GM12878 (cell line): ENCODE data around the gene CACNA1S. TPM values are rescaled to one million over a fixed set of nuclear protein-coding genes. Genes with fewer than 3 reads are reported as not detected.

Experiments used
- ATAC-seq: fragments of 200-7000 bp; cut with Tn5 transposase; 3 replicates; pipeline ENCODE4 v1.9.1; 2020; ENCODE audit warnings: mild to moderate bottlenecking, moderate library complexity
- BruUV-seq: library from RNA; stranded (reverse); fragments of 400-500 nt; replicated peaks from 2 replicates; lab custom pipeline; 2021; lab: Mats Ljungman, UMichigan
- CTCF ChIA-PET: fragments of 300-600 bp; sonication (Branson Sonifier 250); formaldehyde crosslinking; extraction: SDS; loops from one replicate; lab custom pipeline; 2021; ENCODE audit warnings: inconsistent platforms; lab: Yijun Ruan, JAX
- POLR2A ChIA-PET: fragments of 350-600 bp; formaldehyde crosslinking; extraction: SDS; loops from one replicate; lab custom pipeline; 2021; ENCODE audit warnings: inconsistent platforms; lab: Charles Lee
- RAD21 ChIA-PET: fragments of 300-600 bp; sonication (Branson Sonifier 250); formaldehyde crosslinking; loops from one replicate; lab custom pipeline; 2023; ENCODE audit warnings: antibody characterized with exemption; ENCODE audit not compliant: unreplicated experiment; lab: Charles Lee
- SMC1A ChIA-PET: fragments of 300-600 bp; sonication (Branson Sonifier 250); formaldehyde crosslinking; loops from one replicate; lab custom pipeline; 2023; ENCODE audit not compliant: unreplicated experiment, uncharacterized antibody; lab: Charles Lee
- DNase-seq: peaks from one replicate; pipeline ENCODE4 v3.0.0-alpha.2; 2011; ENCODE audit warnings: low read depth, low spot score
- FAIRE-seq: peaks from 3 replicates; lab custom pipeline; 2011; peaks lifted over from hg19 to GRCh38; lab: Jason Lieb, UNC
- H2AFZ ChIP-seq: 2 replicates; pipeline ENCODE4 v1.6.0; 2011; ENCODE audit warnings: low read depth, low read length, control low read depth; ENCODE audit not compliant: control insufficient read depth
- H3K27ac ChIP-seq: 2 replicates; pipeline ENCODE4 v1.5.1; 2011; ENCODE audit warnings: control low read depth; ENCODE audit not compliant: control insufficient read depth, insufficient read depth
- H3K27me3 ChIP-seq, 2 experiments: replicated peaks in 1 of 2; 2 replicates each; pipeline versions ENCODE4 v1.6.0 to v1.6.1; 2011; ENCODE audit warnings: low read length in 1 of 2; ENCODE audit not compliant: control insufficient read depth in 2 of 2, insufficient read depth in 2 of 2
- H3K36me3 ChIP-seq, 2 experiments: 2 replicates each; pipeline ENCODE4 v1.5.1; 2011; ENCODE audit warnings: low read length in 1 of 2; ENCODE audit not compliant: control insufficient read depth in 2 of 2, insufficient read depth in 2 of 2
- H3K4me1 ChIP-seq: 2 replicates; pipeline ENCODE4 v1.6.1; 2011; ENCODE audit warnings: mild to moderate bottlenecking, low read length, moderate library complexity, mixed read lengths; ENCODE audit not compliant: control insufficient read depth, insufficient read depth
- H3K4me2 ChIP-seq: 2 replicates; pipeline ENCODE4 v1.6.0; 2011; ENCODE audit warnings: control low read depth; ENCODE audit not compliant: control insufficient read depth, insufficient read depth
- H3K4me3 ChIP-seq: fragments of 200-600 bp; sonication (generic); 2 replicates; pipeline ENCODE4 v1.5.1; 2016
- H3K79me2 ChIP-seq: 2 replicates; pipeline ENCODE4 v1.6.0; 2011; ENCODE audit warnings: low read length; ENCODE audit not compliant: control insufficient read depth, insufficient read depth
- H3K9ac ChIP-seq: 2 replicates; pipeline ENCODE4 v1.8.0; 2011; ENCODE audit warnings: low read length, control low read depth, mixed read lengths; ENCODE audit not compliant: control insufficient read depth, insufficient read depth
- H3K9me3 ChIP-seq: replicated peaks from 3 replicates; pipeline ENCODE4 v1.5.1; 2011; ENCODE audit warnings: mild to moderate bottlenecking, low read length; ENCODE audit not compliant: control insufficient read depth, insufficient read depth
- H4K20me1 ChIP-seq: 2 replicates; pipeline ENCODE4 v1.6.0; 2011; ENCODE audit not compliant: control insufficient read depth, insufficient read depth
- BCL11A ChIP-seq: IDR thresholded peaks from 2 replicates; pipeline ENCODE4 v1.6.1; 2011; ENCODE audit warnings: low read depth, low read length
- FOS ChIP-seq: IDR thresholded peaks from 3 replicates; pipeline ENCODE4 v1.6.1; 2011; ENCODE audit warnings: borderline replicate concordance; ENCODE audit not compliant: insufficient read length; ENCODE audit errors: extremely low read depth
- KAT2A ChIP-seq: conservative IDR thresholded peaks from 2 replicates; pipeline ENCODE4 v1.6.1; 2011; ENCODE audit warnings: low read depth, low read length; ENCODE audit not compliant: control insufficient read depth
- KDM1A ChIP-seq: fragments of 200-600 bp; sonication (generic); IDR thresholded peaks from 2 replicates; pipeline ENCODE4 v1.6.1; 2016; ENCODE audit warnings: borderline replicate concordance
- MTA2 ChIP-seq: fragments of 450-650 bp; IDR thresholded peaks from 2 replicates; pipeline ENCODE4 v1.6.1; 2016; ENCODE audit warnings: low read depth, mild to moderate bottlenecking, moderate library complexity
- NFYB ChIP-seq: IDR thresholded peaks from 2 replicates; pipeline ENCODE4 v1.6.1; 2011; ENCODE audit warnings: low read depth, mild to moderate bottlenecking, low read length, improper control_type of control experiment, moderate library complexity; ENCODE audit not compliant: insufficient read depth
- PAX8 ChIP-seq: fragments of 450-650 bp; IDR thresholded peaks from 2 replicates; pipeline ENCODE4 v1.6.1; 2017; ENCODE audit warnings: mild to moderate bottlenecking, moderate library complexity
- RB1 ChIP-seq: fragments of 450-650 bp; formaldehyde crosslinking; IDR thresholded peaks from 2 replicates; pipeline ENCODE4 v1.6.1; 2017; ENCODE audit warnings: mild to moderate bottlenecking, borderline replicate concordance
- RBBP5 ChIP-seq: fragments of 200-600 bp; sonication (generic); conservative IDR thresholded peaks from 2 replicates; pipeline ENCODE4 v1.6.1; 2016
- RCOR1 ChIP-seq: conservative IDR thresholded peaks from 2 replicates; pipeline ENCODE4 v1.6.1; 2012; ENCODE audit warnings: low read depth, low read length, improper control_type of control experiment
- ZSCAN29 ChIP-seq: fragments of 450-650 bp; IDR thresholded peaks from 2 replicates; pipeline ENCODE4 v1.6.1; 2017; ENCODE audit warnings: mild to moderate bottlenecking, moderate library complexity
- WGBS: methylation state at CpG from one replicate; pipeline ENCODE4 v1.1.6; 2016; ENCODE audit warnings: low lambda C conversion rate; ENCODE audit not compliant: insufficient replicate concordance, insufficient coverage; ENCODE audit errors: missing lambda C conversion rate; 5-methylcytosine and 5-hydroxymethylcytosine counted together
- in situ Hi-C: fragments of 300-500 bp; cut with MboI; formaldehyde crosslinking; loops from 9 replicates; pipeline ENCODE4 v1.14.3; 2018; ENCODE audit warnings: mixed read lengths
- intact Hi-C: fragments of 100-400 bp; cut with micrococcal nuclease; formaldehyde crosslinking; loops from one replicate; pipeline ENCODE4 v1.14.2; 2022; ENCODE audit not compliant: unreplicated experiment
- polyA plus RNA-seq, 11 experiments: library from polyadenylated mRNA; depleted of rRNA in 4 of 11; unstranded in 6 of 11; stranded (reverse) in 5 of 11; fragments of >200 nt; fragmentation: Nextera tagmentation in 4 of 11; fragmentation: Illumina TruSeq in 1 of 11; extraction: Ambion mirVana in 4 of 11; extraction: Trizol in 1 of 11; gene quantifications; 1 replicate in 1 of 11; 2 replicates in 10 of 11; pipeline versions ENCODE4 v1.2.1 to v1.2.3, GENCODE V29; 2011 to 2016; ENCODE audit warnings: inconsistent platforms in 2 of 11, missing spikeins in 2 of 11, low read depth in 1 of 11
- total RNA-seq, 4 experiments: library from RNA; depleted of rRNA in 3 of 4; stranded (reverse); fragments of >200 nt in 3 of 4; fragmentation: Illumina TruSeq in 1 of 4; extraction: Trizol in 1 of 4; gene quantifications; 2 replicates each; pipeline versions ENCODE4 v1.2.1 to v1.2.3, GENCODE V29; 2013 to 2021
- TF ChIP-seq, protein P1 (sequence below): fragments of 450-650 bp; IDR thresholded peaks from 2 replicates; pipeline ENCODE4 v1.6.1; 2017; ENCODE audit warnings: low read depth, mild to moderate bottlenecking, moderate library complexity

CACNA1S gene
- total and polyA plus RNA-seq, 10 of the 15 experiments (the other 5 are each of a cell fraction or from before 2014, with no cell fraction given): under 0.01 to 0.04 (median 0.02) TPM; not detected in 6

- ATAC-seq: no peak
- H3K9ac ChIP-seq: no peak overlapping the region
- no peaks in the 10 kb centered on the region for H3K36me3 ChIP-seq
- no peaks in the 10 kb centered on the region for H3K79me2 ChIP-seq
- H3K27me3 ChIP-seq: peaks cover 0 to 4% of the 10 kb centered on the region in 2 experiments; a peak in 3 of 4 replicates
- no peak overlapping the region for H3K4me2 ChIP-seq
- SMC1A ChIA-PET: no interaction called here
- H2AFZ ChIP-seq: no peak overlapping the region
- POLR2A ChIA-PET: no interaction called here
- in situ Hi-C loops (no loop called here), intact Hi-C loops (no loop called here)
- TF ChIP-seq RCOR1 (no peak), RB1 (no peak), BCL11A (no peak), ZSCAN29 (no peak), PAX8 (no peak), RBBP5 (no peak), MTA2 (no peak), NFYB (no peak), KDM1A (no peak), FOS (no peak), KAT2A (no peak)
- TF ChIP-seq, protein P1, sequence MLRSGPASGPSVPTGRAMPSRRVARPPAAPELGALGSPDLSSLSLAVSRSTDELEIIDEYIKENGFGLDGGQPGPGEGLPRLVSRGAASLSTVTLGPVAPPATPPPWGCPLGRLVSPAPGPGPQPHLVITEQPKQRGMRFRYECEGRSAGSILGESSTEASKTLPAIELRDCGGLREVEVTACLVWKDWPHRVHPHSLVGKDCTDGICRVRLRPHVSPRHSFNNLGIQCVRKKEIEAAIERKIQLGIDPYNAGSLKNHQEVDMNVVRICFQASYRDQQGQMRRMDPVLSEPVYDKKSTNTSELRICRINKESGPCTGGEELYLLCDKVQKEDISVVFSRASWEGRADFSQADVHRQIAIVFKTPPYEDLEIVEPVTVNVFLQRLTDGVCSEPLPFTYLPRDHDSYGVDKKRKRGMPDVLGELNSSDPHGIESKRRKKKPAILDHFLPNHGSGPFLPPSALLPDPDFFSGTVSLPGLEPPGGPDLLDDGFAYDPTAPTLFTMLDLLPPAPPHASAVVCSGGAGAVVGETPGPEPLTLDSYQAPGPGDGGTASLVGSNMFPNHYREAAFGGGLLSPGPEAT: no peak
- RAD21 ChIA-PET: interaction anchor here (1.7 kb wide), 1 partner anchor 128 kb away, joined by 7 read pairs; no protein-coding TSS in a partner anchor
- H3K27ac ChIP-seq: no peak overlapping the region
- no TSS peak for BruUV-seq
- no peak for DNase-seq
- CTCF ChIA-PET: interaction anchor here (0.6 to 1.6 kb wide), 3 partner anchors 14 to 41 kb away, joined by 3 to 6 read pairs (median 3); no protein-coding TSS in a partner anchor
- H3K4me1 ChIP-seq: no peaks in the 10 kb centered on the region; the same call in 1 of the 2 replicates
- H3K9me3 ChIP-seq: no peaks in the 10 kb centered on the region
- WGBS: 25% methylated on average over 12 of the region's 12 CpGs
- no peak overlapping the region for H3K4me3 ChIP-seq
- no peaks in the 10 kb centered on the region for H4K20me1 ChIP-seq
- FAIRE-seq: no peak
These were observed 11.9 kb downstream of the CACNA1S start for GRCh38 chr1:201100169-201100930.
